ENCODE measurements around the gene ZNF335.

- TF ChIP-seq EP300 (IDR thresholded peaks at IDR 0.05; ENCODE audit: borderline replicate concordance in 1 of 2, low read depth in 2 of 2, low read length in 2 of 2) (no peak), MAX (IDR thresholded peaks at IDR 0.05) (no peak), TAF1 (IDR thresholded peaks at IDR 0.05; ENCODE audit: low read depth, low read length) (no peak)
Observed at GRCh38 chr20:45985573-45985972, 13.6 kb upstream of the ZNF335 start.

Data from H1 (cell line).